SK-N-SH treated with all-trans-retinoic acid at 6 μM for 48 hours (cell line): Measurements from ENCODE around the gene ADAM15.

ENCODE experiments used
- ATAC-seq: fragments of 200-7000 bp; cut with Tn5 transposase; 3 replicates; pipeline ENCODE4 v1.9.1; 2020; ENCODE audit warnings: mild to moderate bottlenecking, moderate library complexity
- ARNTL ChIP-seq: fragments of 450-650 bp; formaldehyde crosslinking; IDR thresholded peaks from 2 replicates; pipeline ENCODE4 v1.5.0; 2020; ENCODE audit warnings: low read depth, mild to moderate bottlenecking, moderate library complexity, borderline replicate concordance
- BACH2 ChIP-seq: fragments of 250-450 bp; sonication (Bioruptor Pico); IDR thresholded peaks from 2 replicates; pipeline ENCODE4 v1.9.0; 2021; ENCODE audit warnings: mild to moderate bottlenecking, borderline replicate concordance
- CREB5 ChIP-seq: fragments of 250-450 bp; sonication (Bioruptor Pico); IDR thresholded peaks from 2 replicates; pipeline ENCODE4 v1.5.1; 2020; ENCODE audit warnings: low read depth, mild to moderate bottlenecking, moderate library complexity
- CSDC2 ChIP-seq: fragments of 250-450 bp; sonication (Bioruptor Pico); IDR thresholded peaks from 2 replicates; pipeline ENCODE4 v1.5.0; 2020; ENCODE audit warnings: mild to moderate bottlenecking, moderate library complexity
- ESRRG ChIP-seq: fragments of 250-450 bp; sonication (Bioruptor Pico); IDR thresholded peaks from 2 replicates; pipeline ENCODE4 v1.6.1; 2021; ENCODE audit warnings: mild to moderate bottlenecking
- GLIS3 ChIP-seq: fragments of 250-450 bp; sonication (Bioruptor Pico); IDR thresholded peaks from 2 replicates; pipeline ENCODE4 v1.5.0; 2020; ENCODE audit warnings: mild to moderate bottlenecking, moderate library complexity
- ISL1 ChIP-seq: fragments of 250-450 bp; sonication (Bioruptor Pico); IDR thresholded peaks from 2 replicates; pipeline ENCODE4 v2.1.2; 2022; ENCODE audit warnings: mild to moderate bottlenecking, moderate library complexity
- OSR1 ChIP-seq: fragments of 250-450 bp; sonication (Bioruptor Pico); IDR thresholded peaks from 2 replicates; pipeline ENCODE4 v1.8.0; 2022; ENCODE audit warnings: moderate library complexity, mild to moderate bottlenecking, inconsistent platforms
- PATZ1 ChIP-seq: fragments of 250-450 bp; sonication (Bioruptor Pico); IDR thresholded peaks from 2 replicates; pipeline ENCODE4 v1.8.0; 2020; ENCODE audit warnings: mild to moderate bottlenecking, moderate library complexity, borderline replicate concordance
- RARB ChIP-seq: fragments of 250-450 bp; sonication (Bioruptor Pico); IDR thresholded peaks from 2 replicates; pipeline ENCODE4 v1.8.0; 2021; ENCODE audit warnings: mild to moderate bottlenecking, moderate library complexity
- SNAI2 ChIP-seq: fragments of 250-450 bp; sonication (Bioruptor Pico); IDR thresholded peaks from 2 replicates; pipeline ENCODE4 v1.5.0; 2020; ENCODE audit warnings: mild to moderate bottlenecking, moderate library complexity
- TCF4 ChIP-seq: fragments of 250-450 bp; sonication (Bioruptor Pico); IDR thresholded peaks from 2 replicates; pipeline ENCODE4 v1.8.0; 2021; ENCODE audit warnings: mild to moderate bottlenecking, moderate library complexity, borderline replicate concordance
- TOX ChIP-seq: fragments of 250-450 bp; sonication (Bioruptor Pico); IDR thresholded peaks from 2 replicates; pipeline ENCODE4 v1.8.0; 2021; ENCODE audit warnings: mild to moderate bottlenecking, moderate library complexity, borderline replicate concordance
- TSHZ2 ChIP-seq: fragments of 250-450 bp; sonication (Bioruptor Pico); IDR thresholded peaks from 2 replicates; pipeline ENCODE4 v1.5.0; 2020; ENCODE audit warnings: mild to moderate bottlenecking, moderate library complexity
- ZC3H10 ChIP-seq: fragments of 250-450 bp; sonication (Bioruptor Pico); IDR thresholded peaks from 2 replicates; pipeline ENCODE4 v1.5.1; 2021; ENCODE audit warnings: mild to moderate bottlenecking, moderate library complexity
- ZFP3 ChIP-seq: fragments of 250-450 bp; sonication (Bioruptor Pico); IDR thresholded peaks from 2 replicates; pipeline ENCODE4 v1.5.0; 2020; ENCODE audit warnings: mild to moderate bottlenecking, moderate library complexity
- ZFP30 ChIP-seq: fragments of 450-650 bp; formaldehyde crosslinking; IDR thresholded peaks from 2 replicates; pipeline ENCODE4 v1.5.0; 2022; ENCODE audit warnings: mild to moderate bottlenecking, moderate library complexity
- ZNF565 ChIP-seq: fragments of 450-650 bp; formaldehyde crosslinking; conservative IDR thresholded peaks from 2 replicates; pipeline ENCODE4 v1.5.0; 2020; ENCODE audit warnings: low read depth, mild to moderate bottlenecking, moderate library complexity
- ZNF70 ChIP-seq: fragments of 450-650 bp; formaldehyde crosslinking; IDR thresholded peaks from 2 replicates; pipeline ENCODE4 v1.5.0; 2020; ENCODE audit warnings: mild to moderate bottlenecking, moderate library complexity
- ZNF8 ChIP-seq: fragments of 450-650 bp; formaldehyde crosslinking; IDR thresholded peaks from 2 replicates; pipeline ENCODE4 v1.5.0; 2020; ENCODE audit warnings: mild to moderate bottlenecking, moderate library complexity
- TF ChIP-seq, protein P1 (sequence below): fragments of 250-450 bp; sonication (Bioruptor Pico); IDR thresholded peaks from 2 replicates; pipeline ENCODE4 v1.5.1; 2021; ENCODE audit warnings: mild to moderate bottlenecking, moderate library complexity
- TF ChIP-seq, protein P2 (sequence below): fragments of 250-450 bp; sonication (Bioruptor Pico); IDR thresholded peaks from 2 replicates; pipeline ENCODE4 v1.8.0; 2021; ENCODE audit warnings: low read depth, mild to moderate bottlenecking, moderate library complexity, borderline replicate concordance

ADAM15 gene

GRCh38 chr1:155040358-155041093 lies 10.6 kb upstream of the ADAM15 start:
- ATAC-seq: no peak
- TF ChIP-seq ISL1 (CRISPR knock-in tag) (no peak), TOX (CRISPR knock-in tag) (no peak), RARB (CRISPR knock-in tag) (no peak), CREB5 (no peak), BACH2 (CRISPR knock-in tag) (no peak), OSR1 (CRISPR knock-in tag) (no peak), ESRRG (CRISPR knock-in tag) (no peak), TSHZ2 (no peak), ZNF565 (no peak), ZFP3 (CRISPR knock-in tag) (no peak), PATZ1 (CRISPR knock-in tag) (no peak), ZFP30 (no peak), ZNF70 (CRISPR knock-in tag) (no peak), ARNTL (CRISPR knock-in tag) (no peak), ZC3H10 (CRISPR knock-in tag) (no peak), SNAI2 (CRISPR knock-in tag) (no peak), GLIS3 (CRISPR knock-in tag) (no peak), CSDC2 (CRISPR knock-in tag) (no peak)
- TF ChIP-seq, protein P1, sequence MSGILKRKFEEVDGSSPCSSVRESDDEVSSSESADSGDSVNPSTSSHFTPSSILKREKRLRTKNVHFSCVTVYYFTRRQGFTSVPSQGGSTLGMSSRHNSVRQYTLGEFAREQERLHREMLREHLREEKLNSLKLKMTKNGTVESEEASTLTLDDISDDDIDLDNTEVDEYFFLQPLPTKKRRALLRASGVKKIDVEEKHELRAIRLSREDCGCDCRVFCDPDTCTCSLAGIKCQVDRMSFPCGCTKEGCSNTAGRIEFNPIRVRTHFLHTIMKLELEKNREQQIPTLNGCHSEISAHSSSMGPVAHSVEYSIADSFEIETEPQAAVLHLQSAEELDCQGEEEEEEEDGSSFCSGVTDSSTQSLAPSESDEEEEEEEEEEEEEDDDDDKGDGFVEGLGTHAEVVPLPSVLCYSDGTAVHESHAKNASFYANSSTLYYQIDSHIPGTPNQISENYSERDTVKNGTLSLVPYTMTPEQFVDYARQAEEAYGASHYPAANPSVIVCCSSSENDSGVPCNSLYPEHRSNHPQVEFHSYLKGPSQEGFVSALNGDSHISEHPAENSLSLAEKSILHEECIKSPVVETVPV (CRISPR knock-in tag): no peak

DNA sequence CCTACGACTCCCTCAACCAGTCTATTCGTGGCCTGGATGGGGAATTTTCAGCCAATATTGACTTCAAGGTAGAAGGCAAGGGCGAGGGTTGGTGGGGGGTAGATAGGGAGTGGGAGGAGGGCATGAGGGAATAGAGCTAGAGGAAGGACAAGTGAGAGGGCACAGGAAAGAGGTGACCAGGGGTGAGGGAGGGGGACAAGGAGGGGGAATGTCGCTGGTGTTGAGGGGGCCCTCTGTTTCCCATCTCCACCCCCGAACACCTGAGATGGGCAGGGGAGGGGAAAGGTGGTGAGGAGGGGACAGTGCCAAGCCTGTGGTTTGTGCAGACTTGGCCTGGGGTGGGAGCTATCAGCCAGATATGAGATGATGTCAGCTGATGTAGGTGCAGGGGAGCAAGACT lies 8.3 kb upstream of the ADAM15 start:
- ATAC-seq: no peak

More for the DNA sequence above, 8.3 kb upstream of the ADAM15 start:
- TF ChIP-seq ZNF70 (CRISPR knock-in tag) (no peak), ZFP30 (no peak), RARB (CRISPR knock-in tag) (no peak), ZNF8 (CRISPR knock-in tag) (no peak), CREB5 (no peak), ZNF565 (no peak), BACH2 (CRISPR knock-in tag) (no peak), TCF4 (CRISPR knock-in tag) (no peak)
- TF ChIP-seq, protein P2, sequence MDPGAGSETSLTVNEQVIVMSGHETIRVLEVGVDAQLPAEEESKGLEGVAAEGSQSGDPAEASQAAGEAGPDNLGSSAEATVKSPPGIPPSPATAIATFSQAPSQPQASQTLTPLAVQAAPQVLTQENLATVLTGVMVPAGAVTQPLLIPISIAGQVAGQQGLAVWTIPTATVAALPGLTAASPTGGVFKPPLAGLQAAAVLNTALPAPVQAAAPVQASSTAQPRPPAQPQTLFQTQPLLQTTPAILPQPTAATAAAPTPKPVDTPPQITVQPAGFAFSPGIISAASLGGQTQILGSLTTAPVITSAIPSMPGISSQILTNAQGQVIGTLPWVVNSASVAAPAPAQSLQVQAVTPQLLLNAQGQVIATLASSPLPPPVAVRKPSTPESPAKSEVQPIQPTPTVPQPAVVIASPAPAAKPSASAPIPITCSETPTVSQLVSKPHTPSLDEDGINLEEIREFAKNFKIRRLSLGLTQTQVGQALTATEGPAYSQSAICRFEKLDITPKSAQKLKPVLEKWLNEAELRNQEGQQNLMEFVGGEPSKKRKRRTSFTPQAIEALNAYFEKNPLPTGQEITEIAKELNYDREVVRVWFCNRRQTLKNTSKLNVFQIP (CRISPR knock-in tag): no peak
